K562 (cell line): ENCODE results near the gene TRIM44. TPM values are rescaled to one million over a fixed set of nuclear protein-coding genes. Genes with fewer than 3 reads are reported as not detected.
A peak's percentile ranks its signal among the peaks of the same experiment; 100 is the strongest.

Experiments
- CBFB ChIP-seq: sonication (generic); formaldehyde crosslinking; IDR thresholded peaks from 2 replicates; pipeline ENCODE4 v1.4.0; 2020; ENCODE audit warnings: mild to moderate bottlenecking, missing genetic modification reagents
- CBX3 ChIP-seq, 2 experiments: IDR thresholded peaks; 1 replicate in 1 of 2; 2 replicates in 1 of 2; pipeline ENCODE4 v1.6.1; 2012; ENCODE audit warnings: inconsistent platforms in 2 of 2, low read length in 2 of 2, borderline replicate concordance in 1 of 2, control low read depth in 1 of 2
- CTBP1 ChIP-seq: fragments of 450-650 bp; IDR thresholded peaks from 2 replicates; pipeline ENCODE4 v1.6.1; 2016; ENCODE audit warnings: borderline replicate concordance
- HBP1 ChIP-seq: fragments of 450-650 bp; formaldehyde crosslinking; IDR thresholded peaks from 2 replicates; pipeline ENCODE4 v1.4.0; 2022; ENCODE audit warnings: missing genetic modification characterization
- MAZ ChIP-seq, 2 experiments: fragments of 450-650 bp in 1 of 2; sonication (generic) in 1 of 2; formaldehyde crosslinking; IDR thresholded peaks in 1 of 2; conservative IDR thresholded peaks in 1 of 2; 2 replicates each; pipeline versions ENCODE4 v1.4.0 to v1.5.0; 2020; ENCODE audit warnings: mild to moderate bottlenecking in 1 of 2, missing genetic modification reagents in 1 of 2
- NR2C2 ChIP-seq, 2 experiments: fragments of 200-800 bp in 1 of 2; sonication (Bioruptor generic) in 1 of 2; sonication (generic) in 1 of 2; formaldehyde crosslinking in 1 of 2; IDR thresholded peaks; 2 replicates each; pipeline versions ENCODE4 v1.6.1 to v1.8.0; 2016 to 2022; ENCODE audit warnings: mild to moderate bottlenecking in 1 of 2, missing compliant biosample characterization in 1 of 2, missing genetic modification characterization in 1 of 2, missing genetic modification reagents in 1 of 2
- POLR2AphosphoS5 ChIP-seq: IDR thresholded peaks from 2 replicates; pipeline ENCODE4 v1.6.1; 2011; ENCODE audit warnings: mild to moderate bottlenecking, low read depth, low read length, moderate library complexity; ENCODE audit not compliant: control insufficient read depth, insufficient read depth
- STAG1 ChIP-seq: sonication (generic); formaldehyde crosslinking; IDR thresholded peaks from 2 replicates; pipeline ENCODE4 v1.5.0; 2020; ENCODE audit warnings: missing genetic modification reagents, borderline replicate concordance
- TGIF2 ChIP-seq: sonication (generic); formaldehyde crosslinking; IDR thresholded peaks from 2 replicates; pipeline ENCODE4 v1.8.1; 2022; ENCODE audit warnings: mild to moderate bottlenecking, missing genetic modification reagents, moderate library complexity
- ZBTB33 ChIP-seq: sonication (generic); formaldehyde crosslinking; IDR thresholded peaks from 2 replicates; pipeline ENCODE4 v1.8.1; 2023; ENCODE audit warnings: mild to moderate bottlenecking, missing genetic modification reagents
- ZBTB40 ChIP-seq, 2 experiments: fragments of 450-650 bp in 1 of 2; sonication (generic) in 1 of 2; formaldehyde crosslinking in 1 of 2; IDR thresholded peaks; 2 replicates each; pipeline versions ENCODE4 v1.7.1 to v1.9.0; 2016 to 2022; ENCODE audit warnings: inconsistent platforms in 1 of 2, mild to moderate bottlenecking in 1 of 2, missing genetic modification reagents in 1 of 2
- polyA plus RNA-seq, 8 experiments: library from polyadenylated mRNA; depleted of rRNA in 4 of 8; stranded (reverse) in 5 of 8; unstranded in 3 of 8; fragments of >200 nt; fragmentation: Nextera tagmentation in 2 of 8; fragmentation: Illumina TruSeq in 1 of 8; extraction: Ambion mirVana in 2 of 8; extraction: Trizol in 1 of 8; gene quantifications; 2 replicates each; pipeline versions ENCODE4 v1.2.1 to v1.2.3, GENCODE V29; 2011 to 2014; ENCODE audit warnings: inconsistent platforms in 1 of 8, missing spikeins in 1 of 8
- total RNA-seq, 7 experiments: library from RNA; depleted of rRNA in 6 of 7; stranded (reverse); fragments of >200 nt in 6 of 7; fragmentation: Illumina TruSeq in 2 of 7; extraction: Trizol in 2 of 7; gene quantifications; 2 replicates each; pipeline versions ENCODE4 v1.2.1 to v1.2.3, GENCODE V29; 2011 to 2021; ENCODE audit warnings: low replicate concordance in 1 of 7

Gene TRIM44
- total and polyA plus RNA-seq, 9 of the 15 experiments (the other 6 are each of a cell fraction or from before 2014, with no cell fraction given): 8.3 to 105 (median 37.2) TPM

- TF ChIP-seq HBP1: peak; percentile 85; the same call in 1 of the 2 replicates
- peak; percentile 92 for TF ChIP-seq ZBTB33 (CRISPR knock-in tag)
- peak in 1 of 2 experiments; percentile 98; a peak in 2 of 3 replicates for TF ChIP-seq CBX3 (IDR thresholded peaks at IDR 0.05; ENCODE audit: borderline replicate concordance in 1 of 2, low read length in 2 of 2)
- peak; percentile 78; the same call in 1 of the 2 replicates for TF ChIP-seq CBFB (CRISPR knock-in tag)
- peak; percentile 84 for TF ChIP-seq CTBP1
- TF ChIP-seq STAG1: peak; percentile 57; the same call in 1 of the 2 replicates
- TF ChIP-seq ZBTB40 (IDR thresholded peaks at IDR 0.05): peak; percentile 92
- peak; percentile 76; the same call in 1 of the 2 replicates for TF ChIP-seq ZBTB40 (CRISPR knock-in tag; IDR thresholded peaks at IDR 0.05)
- TF ChIP-seq MAZ (CRISPR knock-in tag; conservative IDR thresholded peaks at IDR 0.05 in 1 of 2, IDR thresholded peaks at IDR 0.05 in 1 of 2): peak; percentile 73 to 92
- peak; percentile 78; the same call in 1 of the 2 replicates for TF ChIP-seq NR2C2 (CRISPR knock-in tag; IDR thresholded peaks at IDR 0.05)
- TF ChIP-seq NR2C2 (tag; IDR thresholded peaks at IDR 0.05): peak; percentile 100
- peak; percentile 55; the same call in 1 of the 2 replicates for TF ChIP-seq POLR2AphosphoS5
- peak; percentile 91; the same call in 1 of the 2 replicates for TF ChIP-seq TGIF2
Observed at GRCh38 chr11:35662649-35663407, at the start of gene TRIM44 (continued).
